MM.1S (cell line): Measurements from ENCODE around the gene ARMC3.

Experiments used
- CTCF ChIP-seq: fragments of 300-600 bp; sonication (generic); IDR thresholded peaks from 2 replicates; pipeline ENCODE4 v1.5.1; 2016; ENCODE audit warnings: antibody characterized with exemption, low read length, mixed read lengths
- EZH2 ChIP-seq: fragments of 300-600 bp; sonication (generic); optimal IDR thresholded peaks from 2 replicates; pipeline ENCODE3; 2017; ENCODE audit warnings: low read depth, mild to moderate bottlenecking, antibody characterized with exemption, low read length, mixed read lengths

GRCh38 chr10:23063973-23064812 lies 136.3 kb downstream of the ARMC3 start:
- TF ChIP-seq EZH2 = no peak
- no peak for TF ChIP-seq CTCF
